ENCODE data around the gene ITGBL1. TPM values are rescaled to one million over a fixed set of nuclear protein-coding genes. Genes with fewer than 3 reads are reported as not detected.

ITGBL1 gene
- total RNA-seq, 4 donors from 2014 or later = 1.3 to 3.5 (median 2.4) TPM

GRCh38 chr13:101697745-101698144 is 245.3 kb downstream of the ITGBL1 start:
- no peak for ATAC-seq (ENCODE audit: low FRiP score)
- DNase-seq (ENCODE audit: low spot score) = no peak
- TF ChIP-seq CTCF (IDR thresholded peaks at IDR 0.05) = no peak

DNA sequence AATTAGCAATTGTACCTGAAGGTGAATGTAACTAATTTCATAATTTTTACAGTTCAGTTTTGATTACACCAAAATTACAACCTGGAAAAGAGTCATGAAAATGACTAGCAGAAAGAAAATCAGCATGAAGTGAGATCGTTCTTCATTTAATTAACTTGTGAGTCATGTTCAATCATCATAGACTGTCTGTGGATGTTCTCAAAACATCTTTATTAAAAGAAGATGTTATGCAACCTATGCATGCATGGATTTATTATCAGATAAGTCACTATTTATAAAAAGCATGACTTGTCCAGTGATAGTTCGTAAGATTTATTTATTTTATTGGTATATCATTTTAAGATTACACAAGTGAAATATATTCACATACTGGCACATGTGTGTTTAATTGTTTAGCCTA is 245.9 kb downstream of the ITGBL1 start:
- no peak for TF ChIP-seq CTCF (IDR thresholded peaks at IDR 0.05)
- no peak for ATAC-seq (ENCODE audit: low FRiP score)
- DNase-seq (ENCODE audit: low spot score) = no peak

- no peak for TF ChIP-seq CTCF (IDR thresholded peaks at IDR 0.05)
- ATAC-seq (ENCODE audit: low FRiP score) = no peak
- DNase-seq (ENCODE audit: low spot score) = no peak
Measured at GRCh38 chr13:101700598-101700997, 248.1 kb downstream of the ITGBL1 start.

GRCh38 chr13:101703081-101703480 is 250.6 kb downstream of the ITGBL1 start:
- DNase-seq (ENCODE audit: low spot score) (no peak), ATAC-seq (ENCODE audit: low FRiP score) (no peak)
- no peak for TF ChIP-seq CTCF (IDR thresholded peaks at IDR 0.05)

- ATAC-seq (ENCODE audit: low FRiP score) = no peak
- no peak for TF ChIP-seq CTCF (IDR thresholded peaks at IDR 0.05)
- DNase-seq (ENCODE audit: low spot score) = no peak
Measured at GRCh38 chr13:101703838-101704237, 251.4 kb downstream of the ITGBL1 start.

- ATAC-seq (ENCODE audit: low FRiP score) (no peak), DNase-seq (ENCODE audit: low spot score) (no peak)
Measured at GRCh38 chr13:101706651-101707050, 254.2 kb downstream of the ITGBL1 start.

More at GRCh38 chr13:101706651-101707050, 254.2 kb downstream of the ITGBL1 start:
- no peak for TF ChIP-seq CTCF (IDR thresholded peaks at IDR 0.05)
